Gastrocnemius medialis (tissue), 4 donors: ENCODE measurements around the gene NPY4R.
"Not testable (repeated sequence)": the region's sequence is repeated elsewhere in the genome, so short reads cannot be mapped to it uniquely, and the experiment has no call there.

Experiments
- POLR2A ChIP-seq, 2 donors: fragments of 450-650 bp; IDR thresholded peaks; one replicate each; pipeline ENCODE4 v1.6.1; 2017; ENCODE audit warnings: antibody characterized with exemption in 2 of 2, mild to moderate bottlenecking in 2 of 2, moderate library complexity in 2 of 2
- TF ChIP-seq, protein P1 (sequence below), 5 experiments: fragments of 450-650 bp in 3 of 5; fragments of 200-600 bp in 2 of 5; sonication (generic) in 2 of 5; IDR thresholded peaks in 4 of 5; conservative IDR thresholded peaks in 1 of 5; 1 replicate in 4 of 5; 2 replicates in 1 of 5; pipeline ENCODE4 v1.5.1; 2016 to 2019; ENCODE audit warnings: antibody characterized with exemption in 5 of 5, mild to moderate bottlenecking in 3 of 5, moderate library complexity in 3 of 5

DNA sequence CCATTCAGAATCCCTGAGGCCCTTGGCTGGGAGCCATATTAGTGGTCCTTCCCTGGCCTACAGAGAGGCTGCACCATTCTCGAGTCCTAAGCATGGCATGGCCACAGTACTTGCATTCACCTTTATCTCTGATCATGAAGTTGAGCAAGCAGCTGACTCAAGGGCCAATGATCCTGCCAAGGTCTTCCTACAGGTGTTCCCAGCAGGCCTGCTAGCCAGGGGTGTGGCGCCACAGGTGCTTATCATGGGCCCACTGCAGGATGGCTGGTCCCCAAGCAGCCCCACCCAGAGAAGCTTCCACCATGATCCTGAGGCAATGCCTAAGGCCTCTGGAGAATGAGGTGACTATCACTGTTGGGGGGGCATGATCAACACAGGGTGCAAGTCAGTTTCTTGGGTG lies 42.2 kb downstream of the NPY4R start:
- TF ChIP-seq, protein P1, sequence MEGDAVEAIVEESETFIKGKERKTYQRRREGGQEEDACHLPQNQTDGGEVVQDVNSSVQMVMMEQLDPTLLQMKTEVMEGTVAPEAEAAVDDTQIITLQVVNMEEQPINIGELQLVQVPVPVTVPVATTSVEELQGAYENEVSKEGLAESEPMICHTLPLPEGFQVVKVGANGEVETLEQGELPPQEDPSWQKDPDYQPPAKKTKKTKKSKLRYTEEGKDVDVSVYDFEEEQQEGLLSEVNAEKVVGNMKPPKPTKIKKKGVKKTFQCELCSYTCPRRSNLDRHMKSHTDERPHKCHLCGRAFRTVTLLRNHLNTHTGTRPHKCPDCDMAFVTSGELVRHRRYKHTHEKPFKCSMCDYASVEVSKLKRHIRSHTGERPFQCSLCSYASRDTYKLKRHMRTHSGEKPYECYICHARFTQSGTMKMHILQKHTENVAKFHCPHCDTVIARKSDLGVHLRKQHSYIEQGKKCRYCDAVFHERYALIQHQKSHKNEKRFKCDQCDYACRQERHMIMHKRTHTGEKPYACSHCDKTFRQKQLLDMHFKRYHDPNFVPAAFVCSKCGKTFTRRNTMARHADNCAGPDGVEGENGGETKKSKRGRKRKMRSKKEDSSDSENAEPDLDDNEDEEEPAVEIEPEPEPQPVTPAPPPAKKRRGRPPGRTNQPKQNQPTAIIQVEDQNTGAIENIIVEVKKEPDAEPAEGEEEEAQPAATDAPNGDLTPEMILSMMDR (IDR thresholded peaks at IDR 0.05 in 4 of 5, conservative IDR thresholded peaks at IDR 0.05 in 1 of 5), result not testable (repeated sequence)
- TF ChIP-seq POLR2A (IDR thresholded peaks at IDR 0.05), result not testable (repeated sequence)
